SJCRH30 (cell line): ENCODE measurements around the gene RAP1GAP2. TPM values are rescaled to one million over a fixed set of nuclear protein-coding genes. Genes with fewer than 3 reads are reported as not detected.

Experiments
- DNase-seq, 2 experiments: peaks; one replicate each; pipeline ENCODE4 v3.0.0-alpha.2; 2015 to 2020
- H3K27ac ChIP-seq: fragments of 250-450 bp; sonication (Bioruptor Pico); 2 replicates; pipeline ENCODE4 v1.5.1; 2020; ENCODE audit warnings: mild to moderate bottlenecking, moderate library complexity
- H3K27me3 ChIP-seq: fragments of 250-450 bp; sonication (Bioruptor Pico); 2 replicates; pipeline ENCODE4 v1.5.1; 2020; ENCODE audit warnings: mild to moderate bottlenecking, moderate library complexity
- H3K36me3 ChIP-seq: fragments of 250-450 bp; sonication (Bioruptor Pico); 2 replicates; pipeline ENCODE4 v1.5.1; 2020; ENCODE audit warnings: mild to moderate bottlenecking, moderate library complexity
- H3K4me1 ChIP-seq: fragments of 250-450 bp; sonication (Bioruptor Pico); 2 replicates; pipeline ENCODE4 v1.5.1; 2020; ENCODE audit warnings: mild to moderate bottlenecking, moderate library complexity
- H3K4me3 ChIP-seq: fragments of 250-450 bp; sonication (Bioruptor Pico); 2 replicates; pipeline ENCODE4 v1.5.1; 2020; ENCODE audit warnings: mild to moderate bottlenecking, moderate library complexity
- H3K9me3 ChIP-seq: fragments of 250-450 bp; sonication (Bioruptor Pico); replicated peaks from 2 replicates; pipeline ENCODE4 v1.5.1; 2020; ENCODE audit warnings: mild to moderate bottlenecking, moderate library complexity
- total RNA-seq: library from RNA; depleted of rRNA; stranded (reverse); fragments of >200 nt; shearing (Covaris generic); gene quantifications from 2 replicates; pipeline ENCODE4 v1.2.3, GENCODE V29; 2014

The RAP1GAP2 gene
- total RNA-seq, 1 experiment from 2014 or later, result 7.4 TPM

DNA sequence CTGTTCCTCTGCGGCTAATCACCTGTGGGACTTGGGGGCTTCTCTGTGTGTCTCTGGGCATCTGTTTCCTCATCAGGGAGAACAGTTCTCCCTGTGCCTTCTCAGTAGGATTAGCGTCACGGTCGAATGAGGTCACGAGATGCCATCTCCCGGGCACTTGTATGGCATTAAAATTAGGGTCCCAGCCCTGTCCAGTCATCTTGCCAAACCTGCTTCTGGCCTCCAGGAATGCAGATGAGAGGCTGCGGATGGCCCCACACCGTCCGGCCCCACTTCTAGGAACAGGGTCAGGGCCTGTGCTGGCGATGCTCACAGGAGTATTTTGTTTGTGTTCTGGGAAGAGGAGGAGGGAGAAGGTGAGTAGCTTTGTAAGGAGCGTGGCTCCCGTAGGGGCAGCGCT, 208.7 kb downstream of the RAP1GAP2 start:
- Histone ChIP-seq H3K4me1 (peaks cover 12% of the 10 kb centered on the region), H3K36me3 (no peaks in the 10 kb centered on the region), H3K27ac (peak overlapping the region; percentile 83), H3K27me3 (no peaks in the 10 kb centered on the region), H3K9me3 (no peaks in the 10 kb centered on the region), H3K4me3 (peak overlapping the region; percentile 37; the same call in 1 of the 2 replicates)
- DNase-seq, result peak in 1 of 2 experiments; percentile 10

GRCh38 chr17:3005696-3006095, 209.5 kb downstream of the RAP1GAP2 start:
- Histone ChIP-seq H3K27ac (no peak overlapping the region), H3K9me3 (no peaks in the 10 kb centered on the region), H3K27me3 (no peaks in the 10 kb centered on the region), H3K4me1 (peaks cover 12% of the 10 kb centered on the region), H3K4me3 (no peak overlapping the region), H3K36me3 (no peaks in the 10 kb centered on the region)
- no peak for DNase-seq

DNA sequence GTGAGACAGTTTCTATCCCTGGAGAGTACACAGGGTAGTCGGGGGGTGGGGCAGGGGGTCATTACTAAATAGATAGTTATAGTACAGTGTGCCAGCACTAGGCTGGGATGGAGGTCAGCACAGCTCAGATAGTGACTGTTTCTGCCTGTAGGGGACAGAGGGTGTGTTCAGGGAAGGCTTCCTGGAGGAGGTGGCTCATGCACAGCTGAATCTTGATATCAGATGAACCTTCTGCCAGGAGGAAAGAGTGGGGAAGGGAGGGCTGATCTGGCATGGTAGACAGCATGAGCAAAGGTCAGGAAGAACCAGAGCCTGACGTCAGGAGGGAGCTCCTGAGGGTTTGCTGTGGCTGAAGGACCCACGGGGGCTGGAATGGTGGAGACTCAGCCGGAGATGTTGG, 210.6 kb downstream of the RAP1GAP2 start:
- Histone ChIP-seq H3K4me3 (no peak overlapping the region), H3K27ac (no peak overlapping the region), H3K36me3 (no peaks in the 10 kb centered on the region), H3K27me3 (no peaks in the 10 kb centered on the region), H3K9me3 (no peaks in the 10 kb centered on the region), H3K4me1 (peaks cover 12% of the 10 kb centered on the region)
- no peak for DNase-seq

- DNase-seq, result no peak
- Histone ChIP-seq H3K27ac (no peak overlapping the region), H3K4me3 (no peak overlapping the region), H3K36me3 (no peaks in the 10 kb centered on the region), H3K27me3 (no peaks in the 10 kb centered on the region), H3K4me1 (peaks cover 12% of the 10 kb centered on the region), H3K9me3 (no peaks in the 10 kb centered on the region)
These were observed 211.4 kb downstream of the RAP1GAP2 start for GRCh38 chr17:3007651-3008121.

- Histone ChIP-seq H3K27ac (no peak overlapping the region), H3K4me1 (peaks cover 9% of the 10 kb centered on the region), H3K36me3 (no peaks in the 10 kb centered on the region), H3K4me3 (no peak overlapping the region), H3K9me3 (no peaks in the 10 kb centered on the region), H3K27me3 (no peaks in the 10 kb centered on the region)
- DNase-seq, result no peak
These were observed 212.4 kb downstream of the RAP1GAP2 start for GRCh38 chr17:3008336-3009288.

GRCh38 chr17:3009411-3009920, 213.2 kb downstream of the RAP1GAP2 start:
- no peak overlapping the region for H3K4me3 ChIP-seq
- no peaks in the 10 kb centered on the region for H3K27me3 ChIP-seq
- DNase-seq, result no peak
- H3K4me1 ChIP-seq, result peaks cover 7% of the 10 kb centered on the region
- no peaks in the 10 kb centered on the region for H3K9me3 ChIP-seq
- no peak overlapping the region for H3K27ac ChIP-seq
- H3K36me3 ChIP-seq, result no peaks in the 10 kb centered on the region

GRCh38 chr17:3011891-3012290, 215.7 kb downstream of the RAP1GAP2 start:
- no peaks in the 10 kb centered on the region for H3K36me3 ChIP-seq
- H3K4me3 ChIP-seq, result no peak overlapping the region
- H3K4me1 ChIP-seq, result no peaks in the 10 kb centered on the region
- no peak for DNase-seq
- no peak overlapping the region for H3K27ac ChIP-seq
- H3K9me3 ChIP-seq, result no peaks in the 10 kb centered on the region
- H3K27me3 ChIP-seq, result no peaks in the 10 kb centered on the region

GRCh38 chr17:3012926-3013581, 216.8 kb downstream of the RAP1GAP2 start:
- H3K27me3 ChIP-seq, result no peaks in the 10 kb centered on the region
- peak; percentile 36 to 67 for DNase-seq
- no peaks in the 10 kb centered on the region for H3K4me1 ChIP-seq
- no peaks in the 10 kb centered on the region for H3K36me3 ChIP-seq
- H3K4me3 ChIP-seq, result no peak overlapping the region
- no peaks in the 10 kb centered on the region for H3K9me3 ChIP-seq
- H3K27ac ChIP-seq, result no peak overlapping the region

- H3K9me3 ChIP-seq, result no peaks in the 10 kb centered on the region
- no peaks in the 10 kb centered on the region for H3K4me1 ChIP-seq
- no peaks in the 10 kb centered on the region for H3K27me3 ChIP-seq
- no peaks in the 10 kb centered on the region for H3K36me3 ChIP-seq
- no peak overlapping the region for H3K27ac ChIP-seq
- no peak for DNase-seq
- H3K4me3 ChIP-seq, result no peak overlapping the region
These were observed 219.7 kb downstream of the RAP1GAP2 start for GRCh38 chr17:3015890-3016289.

GRCh38 chr17:3017936-3018335, 221.7 kb downstream of the RAP1GAP2 start:
- Histone ChIP-seq H3K4me1 (no peaks in the 10 kb centered on the region), H3K36me3 (no peaks in the 10 kb centered on the region), H3K4me3 (no peak overlapping the region), H3K27ac (no peak overlapping the region), H3K9me3 (no peaks in the 10 kb centered on the region), H3K27me3 (no peaks in the 10 kb centered on the region)
- no peak for DNase-seq

DNA sequence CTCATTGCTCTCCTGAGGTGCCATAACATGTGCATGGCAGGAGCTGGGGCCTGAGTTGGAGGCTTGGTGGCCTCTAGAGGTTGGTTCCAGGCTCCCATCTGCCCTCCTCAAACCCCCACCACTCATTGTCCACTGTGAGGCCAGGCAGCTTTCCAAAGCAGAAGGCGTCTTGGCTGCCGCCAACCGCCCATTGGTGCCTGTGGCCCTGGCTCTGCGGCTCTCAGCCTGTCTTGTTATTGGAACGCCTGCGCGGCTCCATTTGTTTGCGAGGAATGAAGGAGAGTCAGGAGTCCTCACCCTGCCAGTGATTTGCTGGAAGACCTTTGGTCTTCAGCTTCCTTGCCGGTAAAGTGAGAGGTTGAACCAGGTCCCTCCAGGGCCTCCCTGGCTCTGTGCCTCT, 223.5 kb downstream of the RAP1GAP2 start:
- Histone ChIP-seq H3K9me3 (no peaks in the 10 kb centered on the region), H3K4me3 (no peak overlapping the region), H3K27me3 (no peaks in the 10 kb centered on the region), H3K36me3 (no peaks in the 10 kb centered on the region), H3K4me1 (no peaks in the 10 kb centered on the region), H3K27ac (no peak overlapping the region)
- no peak for DNase-seq

DNA sequence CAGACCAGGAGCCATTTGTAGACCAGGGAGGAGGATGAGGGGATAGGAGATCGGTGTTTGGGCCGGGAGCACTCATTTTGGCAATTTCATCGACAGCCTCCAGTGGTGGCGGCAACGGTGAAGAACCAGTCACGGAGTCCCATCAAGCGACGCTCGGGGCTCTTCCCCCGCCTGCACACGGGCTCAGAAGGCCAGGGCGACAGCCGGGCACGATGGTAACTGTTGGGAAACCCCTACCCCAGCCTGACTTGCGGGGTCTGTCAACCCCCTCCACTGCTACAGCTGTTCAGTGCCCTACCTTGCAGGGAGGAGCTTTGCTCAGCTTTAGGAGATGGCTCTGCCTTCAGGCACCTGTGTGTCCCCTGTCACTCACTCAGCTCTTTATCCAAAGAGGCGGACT, 224.1 kb downstream of the RAP1GAP2 start:
- H3K9me3 ChIP-seq, result no peaks in the 10 kb centered on the region
- no peak overlapping the region for H3K27ac ChIP-seq
- H3K4me3 ChIP-seq, result no peak overlapping the region
- no peak for DNase-seq
- H3K27me3 ChIP-seq, result no peaks in the 10 kb centered on the region
- H3K4me1 ChIP-seq, result no peaks in the 10 kb centered on the region
- no peaks in the 10 kb centered on the region for H3K36me3 ChIP-seq

GRCh38 chr17:3022197-3022596, 226.0 kb downstream of the RAP1GAP2 start:
- Histone ChIP-seq H3K27ac (no peak overlapping the region), H3K4me3 (no peak overlapping the region), H3K4me1 (no peaks in the 10 kb centered on the region), H3K9me3 (no peaks in the 10 kb centered on the region), H3K27me3 (no peaks in the 10 kb centered on the region), H3K36me3 (no peaks in the 10 kb centered on the region)
- DNase-seq, result no peak

DNA sequence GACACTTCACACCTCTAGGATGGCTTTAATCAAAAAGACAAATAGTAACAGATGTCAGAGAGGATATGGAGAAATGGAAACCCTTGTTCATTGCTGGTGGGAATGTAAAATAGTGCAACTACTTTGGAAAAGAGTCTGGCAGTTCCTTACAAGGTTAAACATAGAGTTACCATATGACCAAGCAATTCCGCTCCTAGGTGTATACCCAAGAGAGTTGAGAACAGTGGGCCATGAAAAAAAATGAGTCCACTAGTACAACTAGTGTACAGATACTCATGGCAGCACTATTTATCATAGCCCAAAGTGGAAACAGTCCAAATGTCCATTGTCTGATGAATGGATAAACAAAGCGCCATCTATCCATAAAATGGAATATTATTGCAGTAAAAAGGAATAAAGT, 228.1 kb downstream of the RAP1GAP2 start:
- Histone ChIP-seq H3K36me3 (no peaks in the 10 kb centered on the region), H3K4me3 (no peak overlapping the region), H3K9me3 (no peaks in the 10 kb centered on the region), H3K4me1 (no peaks in the 10 kb centered on the region), H3K27me3 (no peaks in the 10 kb centered on the region), H3K27ac (no peak overlapping the region)
- DNase-seq, result no peak

- no peaks in the 10 kb centered on the region for H3K27me3 ChIP-seq
- H3K9me3 ChIP-seq, result no peaks in the 10 kb centered on the region
- no peaks in the 10 kb centered on the region for H3K36me3 ChIP-seq
- no peaks in the 10 kb centered on the region for H3K4me1 ChIP-seq
- no peak overlapping the region for H3K4me3 ChIP-seq
- DNase-seq, result no peak
- no peak overlapping the region for H3K27ac ChIP-seq
These were observed 229.3 kb downstream of the RAP1GAP2 start for GRCh38 chr17:3025421-3026124.
